ENCODE results near the gene PIGV. TPM values are rescaled to one million over a fixed set of nuclear protein-coding genes. Genes with fewer than 3 reads are reported as not detected.
A peak's percentile ranks its signal among the peaks of the same experiment; 100 is the strongest.

Gene PIGV
- total RNA-seq, 1 donor from 2014 or later: 10.2 TPM

GRCh38 chr1:26761217-26761616, 26.5 kb upstream of the PIGV start:
- no peak for DNase-seq (ENCODE audit: low spot score, unreplicated experiment)
- Mint-ChIP-seq H3K4me3 (ENCODE audit: low read depth) (no peak overlapping the region), H3K9me3 (ENCODE audit: low read depth) (no peaks in the 10 kb centered on the region), H3K4me1 (ENCODE audit: low read depth) (peaks cover 15% of the 10 kb centered on the region), H3K27me3 (no peaks in the 10 kb centered on the region), H3K27ac (peak overlapping the region; percentile 74), H3K36me3 (ENCODE audit: insufficient read depth) (peaks cover 42% of the 10 kb centered on the region)
- peak; percentile 31 for TF ChIP-seq CTCF (IDR thresholded peaks at IDR 0.05; ENCODE audit: unreplicated experiment)

GRCh38 chr1:26767714-26768113, 20.0 kb upstream of the PIGV start:
- Mint-ChIP-seq H3K4me1 (ENCODE audit: low read depth) (peaks cover 10% of the 10 kb centered on the region), H3K4me3 (ENCODE audit: low read depth) (no peak overlapping the region), H3K9me3 (ENCODE audit: low read depth) (no peaks in the 10 kb centered on the region), H3K27me3 (no peaks in the 10 kb centered on the region), H3K27ac (no peak overlapping the region), H3K36me3 (ENCODE audit: insufficient read depth) (peaks cover 58% of the 10 kb centered on the region)
- no peak for DNase-seq (ENCODE audit: low spot score, unreplicated experiment)
- no peak for TF ChIP-seq CTCF (IDR thresholded peaks at IDR 0.05; ENCODE audit: unreplicated experiment)

- H3K9me3 Mint-ChIP-seq (ENCODE audit: low read depth): no peaks in the 10 kb centered on the region
- TF ChIP-seq CTCF (IDR thresholded peaks at IDR 0.05; ENCODE audit: unreplicated experiment): no peak
- H3K4me3 Mint-ChIP-seq (ENCODE audit: low read depth): no peak overlapping the region
- peaks cover 10% of the 10 kb centered on the region for H3K4me1 Mint-ChIP-seq (ENCODE audit: low read depth)
- DNase-seq (ENCODE audit: low spot score, unreplicated experiment): no peak
- peaks cover 58% of the 10 kb centered on the region for H3K36me3 Mint-ChIP-seq (ENCODE audit: insufficient read depth)
- no peaks in the 10 kb centered on the region for H3K27me3 Mint-ChIP-seq
- H3K27ac Mint-ChIP-seq: peak overlapping the region; percentile 35
These were observed 19.0 kb upstream of the PIGV start for GRCh38 chr1:26768755-26769154.

- H3K27me3 Mint-ChIP-seq: no peaks in the 10 kb centered on the region
- TF ChIP-seq CTCF (IDR thresholded peaks at IDR 0.05; ENCODE audit: unreplicated experiment): no peak
- H3K36me3 Mint-ChIP-seq (ENCODE audit: insufficient read depth): peaks cover 62% of the 10 kb centered on the region
- no peak overlapping the region for H3K4me3 Mint-ChIP-seq (ENCODE audit: low read depth)
- no peak for DNase-seq (ENCODE audit: low spot score, unreplicated experiment)
- peaks cover 10% of the 10 kb centered on the region for H3K4me1 Mint-ChIP-seq (ENCODE audit: low read depth)
- H3K27ac Mint-ChIP-seq: peak overlapping the region; percentile 94
- H3K9me3 Mint-ChIP-seq (ENCODE audit: low read depth): no peaks in the 10 kb centered on the region
These were observed 16.5 kb upstream of the PIGV start for GRCh38 chr1:26771285-26771642.

DNA sequence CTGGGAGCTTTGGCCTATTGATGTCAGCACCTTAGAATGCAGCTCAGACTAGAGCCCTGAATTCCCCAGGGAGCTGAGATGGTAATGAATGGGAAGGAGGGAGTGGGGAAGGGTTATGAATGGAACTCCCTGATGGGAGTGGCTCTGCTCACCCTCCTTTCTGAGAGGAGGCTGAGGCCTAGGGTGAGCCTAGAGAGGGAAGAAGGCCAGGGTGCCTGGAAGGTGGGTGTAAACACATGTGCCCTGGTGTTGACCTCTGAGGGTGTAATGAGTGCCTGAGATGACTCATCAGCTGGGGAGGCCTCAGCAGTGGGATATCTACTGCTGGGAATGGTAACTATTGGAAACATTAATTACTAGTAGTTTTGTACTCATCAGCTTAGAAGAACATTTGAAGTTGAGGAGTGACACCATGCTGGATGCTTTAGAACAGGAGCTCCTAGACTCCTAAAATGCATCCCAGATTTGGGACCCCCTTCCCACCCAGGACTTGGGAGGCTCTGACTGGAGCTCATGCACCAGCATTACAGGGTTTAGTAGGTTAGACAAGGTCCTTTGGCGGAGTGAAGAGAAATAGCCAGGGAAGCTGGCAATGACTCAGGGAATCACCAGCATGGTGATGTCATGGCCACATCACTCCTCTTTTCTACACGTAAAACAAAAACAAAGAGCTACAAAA, 16.0 kb upstream of the PIGV start:
- no peak for TF ChIP-seq CTCF (IDR thresholded peaks at IDR 0.05; ENCODE audit: unreplicated experiment)
- H3K36me3 Mint-ChIP-seq (ENCODE audit: insufficient read depth): peaks cover 62% of the 10 kb centered on the region
- H3K27me3 Mint-ChIP-seq: no peaks in the 10 kb centered on the region
- peak overlapping the region; percentile 94 for H3K27ac Mint-ChIP-seq
- no peaks in the 10 kb centered on the region for H3K9me3 Mint-ChIP-seq (ENCODE audit: low read depth)
- H3K4me1 Mint-ChIP-seq (ENCODE audit: low read depth): peaks cover 10% of the 10 kb centered on the region
- H3K4me3 Mint-ChIP-seq (ENCODE audit: low read depth): no peak overlapping the region
- DNase-seq (ENCODE audit: low spot score, unreplicated experiment): no peak

Measured in progenitor cell of endocrine pancreas (in vitro differentiated cells).